A673 (cell line): ENCODE results near the gene LONP2.

ENCODE experiments used
- CTCF ChIP-seq: fragments of 300-800, 200-600 bp; sonication (generic); conservative IDR thresholded peaks from 2 replicates; pipeline ENCODE4 v1.5.1; 2017; ENCODE audit warnings: low read depth, mild to moderate bottlenecking, antibody characterized with exemption, low read length, moderate library complexity, mixed read lengths
- EZH2 ChIP-seq: fragments of 200-600 bp; sonication (generic); IDR thresholded peaks from 2 replicates; pipeline ENCODE4 v1.6.1; 2017; ENCODE audit warnings: borderline replicate concordance, low read depth, mild to moderate bottlenecking, mixed read lengths, antibody characterized with exemption, low read length; ENCODE audit not compliant: poor library complexity, severe bottlenecking

- TF ChIP-seq CTCF = no peak
- TF ChIP-seq EZH2 = no peak
Measured at GRCh38 chr16:48323783-48324775, 80.0 kb downstream of the LONP2 start.
